Mucosa of descending colon (tissue), 3 donors: Measurements from ENCODE around the gene TMSB10. TPM values are rescaled to one million over a fixed set of nuclear protein-coding genes. Genes with fewer than 3 reads are reported as not detected.

ENCODE experiments used
- ATAC-seq: fragments of 200-7000 bp; cut with Tn5 transposase; one replicate; pipeline ENCODE4 v1.9.1; 2020; ENCODE audit warnings: mild to moderate bottlenecking, moderate library complexity
- DNase-seq, 3 donors: peaks; one replicate each; pipeline ENCODE4 v3.0.0-alpha.2; 2020
- H3K36me3 ChIP-seq: fragments of 200-600 bp; one replicate; pipeline ENCODE4 v1.8.0; 2021; ENCODE audit warnings: low read depth, mild to moderate bottlenecking
- H3K4me1 ChIP-seq: fragments of 200-600 bp; one replicate; pipeline ENCODE4 v1.8.0; 2021; ENCODE audit warnings: low read depth, mild to moderate bottlenecking
- H3K4me3 ChIP-seq: fragments of 200-600 bp; one replicate; pipeline ENCODE4 v1.8.0; 2021; ENCODE audit warnings: mild to moderate bottlenecking
- H3K9me3 ChIP-seq: fragments of 200-600 bp; one replicate; pipeline ENCODE4 v1.8.0; 2021; ENCODE audit warnings: mild to moderate bottlenecking
- intact Hi-C, 2 donors: fragments of 100-400 bp; cut with DNase I in 1 of 2; cut with micrococcal nuclease in 1 of 2; formaldehyde crosslinking; loops; one replicate each; pipeline versions ENCODE4 v1.11.0 to v1.11.1; 2022; cut with DNase I, micrococcal nuclease
- total RNA-seq, 3 donors: library from RNA; stranded (reverse); fragmentation: NEBNext Ultra II Directional in 2 of 3; extraction: Animal tissue kit (Norgen Biotek cat#: 25700) in 2 of 3; gene quantifications; one replicate each; pipeline versions ENCODE4 v1.2.1 to v1.2.4, GENCODE V29; 2021 to 2023
- TF ChIP-seq, protein P1 (sequence below): fragments of 200-600 bp; IDR thresholded peaks from one replicate; pipeline ENCODE4 v1.8.0; 2022; ENCODE audit warnings: antibody characterized with exemption, mild to moderate bottlenecking
- donor health status: DM: no; HTN: no; CAD: no; lungs with moderate emphysema.
- donor health status: DM: no; HTN: no; CAD: no.
- donor health status: DM: no; HTN: yes; CAD: no.

Gene TMSB10
- total RNA-seq, 3 donors from 2014 or later = 798 to 2,724 (median 1,605) TPM

DNA sequence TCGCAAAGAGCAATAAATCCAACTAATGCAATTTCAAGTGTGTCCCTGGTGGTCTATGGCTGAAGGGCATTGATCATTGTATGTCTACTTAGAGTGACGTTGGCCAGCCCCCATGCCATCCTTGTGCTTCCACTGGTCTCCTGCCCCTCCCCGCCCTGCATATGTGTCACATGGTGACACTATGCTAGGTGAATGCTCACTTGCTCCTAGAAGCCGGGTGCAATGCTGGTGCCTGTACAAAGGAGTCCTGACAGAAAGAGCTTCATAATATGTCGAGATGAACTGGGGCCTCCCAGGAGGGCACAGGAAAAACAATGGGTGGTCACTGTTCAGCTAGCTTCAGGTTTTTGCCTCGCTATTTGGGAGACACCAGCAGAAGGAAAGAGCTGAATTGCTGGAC, 18.7 kb upstream of the TMSB10 start:
- peaks cover 5% of the 10 kb centered on the region for H3K4me1 ChIP-seq
- ATAC-seq = no peak
- no peaks in the 10 kb centered on the region for H3K36me3 ChIP-seq
- H3K9me3 ChIP-seq = no peaks in the 10 kb centered on the region
- intact Hi-C loops = loop anchor here in 1 of 2 donors (10.0 kb wide), 1 partner anchor 392 kb away; no protein-coding TSS in a partner anchor
- no peak for DNase-seq
- no peak overlapping the region for H3K4me3 ChIP-seq
- TF ChIP-seq, protein P1, sequence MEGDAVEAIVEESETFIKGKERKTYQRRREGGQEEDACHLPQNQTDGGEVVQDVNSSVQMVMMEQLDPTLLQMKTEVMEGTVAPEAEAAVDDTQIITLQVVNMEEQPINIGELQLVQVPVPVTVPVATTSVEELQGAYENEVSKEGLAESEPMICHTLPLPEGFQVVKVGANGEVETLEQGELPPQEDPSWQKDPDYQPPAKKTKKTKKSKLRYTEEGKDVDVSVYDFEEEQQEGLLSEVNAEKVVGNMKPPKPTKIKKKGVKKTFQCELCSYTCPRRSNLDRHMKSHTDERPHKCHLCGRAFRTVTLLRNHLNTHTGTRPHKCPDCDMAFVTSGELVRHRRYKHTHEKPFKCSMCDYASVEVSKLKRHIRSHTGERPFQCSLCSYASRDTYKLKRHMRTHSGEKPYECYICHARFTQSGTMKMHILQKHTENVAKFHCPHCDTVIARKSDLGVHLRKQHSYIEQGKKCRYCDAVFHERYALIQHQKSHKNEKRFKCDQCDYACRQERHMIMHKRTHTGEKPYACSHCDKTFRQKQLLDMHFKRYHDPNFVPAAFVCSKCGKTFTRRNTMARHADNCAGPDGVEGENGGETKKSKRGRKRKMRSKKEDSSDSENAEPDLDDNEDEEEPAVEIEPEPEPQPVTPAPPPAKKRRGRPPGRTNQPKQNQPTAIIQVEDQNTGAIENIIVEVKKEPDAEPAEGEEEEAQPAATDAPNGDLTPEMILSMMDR = no peak

DNA sequence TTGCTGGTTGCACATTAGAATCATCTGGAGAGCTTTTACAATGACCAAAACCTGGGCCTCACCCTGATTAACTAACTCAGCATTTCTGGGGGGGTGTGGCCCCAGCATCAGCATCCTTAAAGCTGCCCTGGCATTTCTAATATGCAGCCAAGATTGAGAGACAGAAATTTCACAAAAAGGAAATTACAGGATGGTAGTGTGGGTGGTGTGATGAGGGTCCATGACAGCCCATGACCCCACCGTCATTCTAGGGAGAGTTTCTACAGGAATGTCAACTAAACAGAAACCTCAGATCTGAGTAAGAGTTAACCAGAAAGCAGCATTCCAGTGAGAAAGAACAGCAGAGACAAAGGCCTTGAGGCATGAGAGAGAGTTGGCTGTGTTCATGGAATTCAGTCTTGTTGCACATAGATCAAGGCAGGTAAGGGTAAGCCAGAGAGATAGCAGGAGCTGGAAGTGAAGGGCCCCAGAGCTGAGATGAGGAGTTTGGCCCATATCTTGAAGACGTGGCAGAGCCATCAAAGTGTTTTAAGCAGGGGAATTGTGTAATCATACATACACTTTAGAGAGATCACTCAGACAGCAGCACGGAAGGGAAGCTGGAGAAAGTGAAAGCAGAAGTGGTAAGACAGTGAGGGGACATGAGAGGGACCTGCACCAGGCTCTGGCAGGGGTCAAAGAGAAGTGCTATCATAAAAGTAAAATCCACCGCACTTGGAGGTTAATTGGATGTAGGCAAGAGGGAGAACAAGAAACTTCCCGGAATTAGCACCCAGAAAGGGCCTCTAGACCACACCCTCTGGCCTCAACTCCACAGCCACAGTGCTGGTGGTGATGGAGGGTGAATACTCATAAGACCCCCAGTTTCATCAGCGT, 16.8 kb upstream of the TMSB10 start:
- DNase-seq (peak in 1 of 3 donors; percentile 60), ATAC-seq (peak; percentile 91)
- intact Hi-C loops = loop anchor here in 1 of 2 donors (10.0 kb wide), 1 partner anchor 394 kb away; no protein-coding TSS in a partner anchor
- H3K9me3 ChIP-seq = no peaks in the 10 kb centered on the region
- no peaks in the 10 kb centered on the region for H3K4me1 ChIP-seq
- no peak overlapping the region for H3K4me3 ChIP-seq
- no peaks in the 10 kb centered on the region for H3K36me3 ChIP-seq
- TF ChIP-seq, protein P1 = no peak

DNA sequence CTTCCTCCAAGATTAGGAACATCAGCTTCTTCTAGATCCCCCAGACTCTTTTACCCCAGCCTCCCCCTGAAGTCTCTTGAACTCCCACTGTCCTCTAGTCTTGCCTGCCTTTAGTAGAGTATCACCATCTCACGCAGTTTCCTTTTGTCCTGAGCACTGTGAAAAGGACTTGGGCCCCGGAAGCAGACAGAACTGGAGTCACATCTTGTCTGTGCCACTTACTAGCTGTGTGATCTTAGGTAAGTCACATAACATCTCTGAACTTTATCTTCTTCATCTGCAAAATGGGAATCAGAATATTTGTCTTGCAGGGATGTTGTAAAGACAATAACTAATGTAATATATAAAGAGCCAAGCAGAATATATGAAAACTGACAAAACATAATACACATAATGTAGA, 16.1 kb upstream of the TMSB10 start:
- DNase-seq = no peak
- intact Hi-C loops = loop anchor here in 1 of 2 donors (10.0 kb wide), 1 partner anchor 395 kb away; no protein-coding TSS in a partner anchor
- peak; percentile 36 for ATAC-seq

DNA sequence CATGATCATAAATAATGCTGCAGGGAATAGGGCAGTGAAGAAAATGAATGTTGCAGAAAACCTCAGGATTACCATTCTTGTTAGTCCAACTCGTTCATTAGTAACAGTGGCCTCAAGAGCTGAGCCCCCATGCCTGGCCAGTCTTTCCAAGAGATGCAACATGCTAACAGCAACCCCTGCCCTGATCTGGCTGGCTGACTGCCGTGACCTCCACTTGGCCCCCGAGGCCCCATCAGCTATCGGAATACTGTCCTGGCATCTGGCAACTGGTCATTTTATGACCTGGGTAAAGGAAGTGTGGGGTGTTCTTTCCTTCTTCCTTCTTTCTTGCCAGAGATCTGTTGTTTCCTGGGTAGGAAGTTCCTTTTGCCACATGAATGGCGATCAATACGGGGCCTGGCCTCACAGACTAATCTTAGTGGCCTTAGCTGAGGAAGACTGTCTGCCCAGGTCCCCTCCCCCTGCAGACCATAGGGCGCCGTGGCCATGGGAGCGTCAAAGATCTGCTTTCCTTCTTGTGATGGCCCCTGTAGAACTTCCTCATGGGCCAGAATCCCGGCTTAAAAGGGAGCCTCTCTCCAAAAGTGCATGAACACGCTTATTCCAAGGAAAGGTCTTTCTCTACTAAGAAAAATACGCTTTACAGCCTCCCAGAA, 14.0 kb upstream of the TMSB10 start:
- TF ChIP-seq, protein P1 = no peak
- Histone ChIP-seq H3K36me3 (no peaks in the 10 kb centered on the region), H3K4me3 (no peak overlapping the region), H3K9me3 (no peaks in the 10 kb centered on the region), H3K4me1 (no peaks in the 10 kb centered on the region)
- intact Hi-C loops = no loop called here
- ATAC-seq (no peak), DNase-seq (no peak)

More for the DNA sequence above, 16.1 kb upstream of the TMSB10 start:
- Histone ChIP-seq H3K4me1 (no peaks in the 10 kb centered on the region), H3K36me3 (no peaks in the 10 kb centered on the region), H3K4me3 (no peak overlapping the region), H3K9me3 (no peaks in the 10 kb centered on the region)
- TF ChIP-seq, protein P1 = no peak

DNA sequence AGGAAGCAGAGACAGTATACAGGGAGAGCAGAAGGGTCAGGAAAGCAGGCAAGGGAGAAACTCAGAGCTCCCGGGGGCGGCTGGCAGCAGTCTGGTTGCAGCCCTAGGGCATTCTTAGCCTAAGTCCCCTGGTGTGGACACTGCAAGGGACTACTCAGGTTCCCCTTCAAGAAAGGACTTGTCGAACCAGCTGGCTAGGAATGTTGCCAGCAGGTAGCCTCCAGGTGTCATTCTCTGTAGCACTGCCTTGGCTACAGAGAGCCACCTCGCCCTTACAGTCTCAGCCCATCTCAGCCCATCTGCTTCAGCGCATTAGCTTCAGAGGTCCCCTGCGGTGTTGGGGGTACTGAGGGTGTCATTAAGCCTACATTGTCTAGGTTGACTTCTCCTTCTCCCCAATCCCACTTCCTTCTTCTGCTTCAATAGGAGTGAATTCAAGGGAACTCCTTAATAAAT, 11.3 kb upstream of the TMSB10 start:
- DNase-seq (no peak), ATAC-seq (peak; percentile 24)
- Histone ChIP-seq H3K4me1 (no peaks in the 10 kb centered on the region), H3K9me3 (no peaks in the 10 kb centered on the region), H3K4me3 (no peak overlapping the region), H3K36me3 (no peaks in the 10 kb centered on the region)
- intact Hi-C loops = no loop called here
- TF ChIP-seq, protein P1 = no peak
